Trophoblast cell (in vitro differentiated cells and primary cell): ENCODE data around the gene CASTOR1.
A peak's percentile ranks its signal among the peaks of the same experiment; 100 is the strongest.

Experiments
- DNase-seq, 2 donors: peaks; one replicate each; pipeline ENCODE4 v3.0.0-alpha.2; 2016
- H2AFZ ChIP-seq: 2 replicates; pipeline ENCODE4 v1.6.1; 2013; ENCODE audit warnings: low read length, moderate library complexity, mild to moderate bottlenecking; ENCODE audit not compliant: insufficient read depth, poor library complexity
- H2AK5ac ChIP-seq: 2 replicates; pipeline ENCODE4 v1.6.1; 2013; ENCODE audit warnings: mild to moderate bottlenecking, low read length
- H2BK120ac ChIP-seq: 2 replicates; pipeline ENCODE4 v1.6.1; 2013; ENCODE audit warnings: low read length, mild to moderate bottlenecking, moderate library complexity; ENCODE audit not compliant: insufficient read depth, poor library complexity
- H2BK12ac ChIP-seq: 2 replicates; pipeline ENCODE4 v1.6.1; 2013; ENCODE audit warnings: mild to moderate bottlenecking, low read length, moderate library complexity
- H2BK5ac ChIP-seq: 2 replicates; pipeline ENCODE4 v1.6.1; 2013; ENCODE audit warnings: low read length, low read depth, moderate library complexity, mild to moderate bottlenecking; ENCODE audit not compliant: poor library complexity
- H3K14ac ChIP-seq: 2 replicates; pipeline ENCODE4 v1.6.1; 2013; ENCODE audit warnings: mild to moderate bottlenecking, low read length
- H3K18ac ChIP-seq: 2 replicates; pipeline ENCODE4 v1.6.1; 2013; ENCODE audit warnings: mild to moderate bottlenecking, low read length
- H3K23ac ChIP-seq: 2 replicates; pipeline ENCODE4 v1.6.1; 2013; ENCODE audit warnings: low read length
- H3K27ac ChIP-seq: 2 replicates; pipeline ENCODE4 v1.5.1; 2013; ENCODE audit warnings: low read depth, mild to moderate bottlenecking, inconsistent platforms, low read length, moderate library complexity
- H3K27me3 ChIP-seq: 2 replicates; pipeline ENCODE4 v1.6.1; 2013; ENCODE audit warnings: inconsistent platforms, mild to moderate bottlenecking, low read length, moderate library complexity; ENCODE audit not compliant: insufficient read depth
- H3K36me3 ChIP-seq, 2 experiments: 1 replicate in 1 of 2; 2 replicates in 1 of 2; pipeline ENCODE4 v1.6.1; 2013; ENCODE audit warnings: low read length in 2 of 2, mild to moderate bottlenecking in 2 of 2, moderate library complexity in 1 of 2; ENCODE audit not compliant: insufficient read depth in 2 of 2, control insufficient read depth in 1 of 2
- H3K4ac ChIP-seq: 2 replicates; pipeline ENCODE4 v1.6.1; 2013; ENCODE audit warnings: low read depth, mild to moderate bottlenecking, low read length, moderate library complexity
- H3K4me1 ChIP-seq, 2 experiments: 1 replicate in 1 of 2; 2 replicates in 1 of 2; pipeline ENCODE4 v1.6.1; 2013; ENCODE audit warnings: low read length in 2 of 2, mild to moderate bottlenecking in 2 of 2, moderate library complexity in 1 of 2; ENCODE audit not compliant: insufficient read depth in 2 of 2, control insufficient read depth in 1 of 2
- H3K4me2 ChIP-seq: 2 replicates; pipeline ENCODE4 v1.6.1; 2013; ENCODE audit warnings: inconsistent platforms, mild to moderate bottlenecking, low read length, moderate library complexity
- H3K4me3 ChIP-seq: 2 replicates; pipeline ENCODE4 v1.5.1; 2013; ENCODE audit warnings: mild to moderate bottlenecking, low read depth, low read length, inconsistent platforms
- H3K79me1 ChIP-seq: one replicate; pipeline ENCODE4 v1.6.1; 2013; ENCODE audit warnings: low read length
- H3K79me2 ChIP-seq: 2 replicates; pipeline ENCODE4 v1.6.1; 2013; ENCODE audit warnings: low read length, mild to moderate bottlenecking; ENCODE audit not compliant: control insufficient read depth, insufficient read depth, poor library complexity
- H3K9ac ChIP-seq: 2 replicates; pipeline ENCODE4 v1.6.1; 2013; ENCODE audit warnings: mild to moderate bottlenecking, low read length
- H3K9me3 ChIP-seq: 2 replicates; pipeline ENCODE4 v1.6.1; 2013; ENCODE audit warnings: low read depth, mild to moderate bottlenecking, control low read depth, inconsistent platforms, low read length; ENCODE audit not compliant: insufficient read depth
- H4K12ac ChIP-seq: 2 replicates; pipeline ENCODE4 v1.6.1; 2013; ENCODE audit warnings: low read depth, mild to moderate bottlenecking, low read length, moderate library complexity
- H4K8ac ChIP-seq: 2 replicates; pipeline ENCODE4 v1.6.1; 2013; ENCODE audit warnings: low read depth, mild to moderate bottlenecking, low read length, moderate library complexity
- H4K91ac ChIP-seq: one replicate; pipeline ENCODE4 v1.6.1; 2013; ENCODE audit warnings: low read depth, mild to moderate bottlenecking, low read length, moderate library complexity
- WGBS: extraction: QIAGEN DNeasy Blood & Tissue Kit; methylation state at CpG from one replicate; pipeline ENCODE4 v1.1.7; 2013; ENCODE audit warnings: missing lambda C conversion rate; ENCODE audit not compliant: insufficient read length, insufficient coverage; ENCODE audit errors: extremely low coverage; 5-methylcytosine and 5-hydroxymethylcytosine counted together

CASTOR1 gene

DNA sequence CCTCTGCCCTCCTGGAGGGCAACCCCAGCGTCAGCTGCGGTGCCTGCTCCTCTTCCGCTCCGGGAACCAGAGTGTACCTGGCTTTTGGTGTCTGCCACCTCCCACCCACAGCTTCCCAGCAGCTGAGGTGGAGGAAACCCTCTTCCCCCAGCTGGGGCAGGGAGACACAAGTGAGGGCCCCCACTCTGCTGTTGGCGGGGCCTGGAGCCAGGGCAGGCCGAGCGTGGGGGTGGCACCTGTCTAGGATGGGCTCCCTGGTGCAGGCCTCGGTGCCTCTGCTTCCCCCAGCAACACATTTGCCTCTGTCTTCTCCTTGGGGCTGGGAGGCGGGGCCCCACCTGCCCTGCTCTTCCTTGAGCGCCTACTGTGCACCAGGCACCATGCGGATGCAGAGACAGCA lies 29.0 kb downstream of the CASTOR1 start:
- H2AFZ ChIP-seq: no peak overlapping the region
- H3K23ac ChIP-seq: no peak overlapping the region
- H3K4me3 ChIP-seq: no peak overlapping the region
- no peak overlapping the region for H3K27ac ChIP-seq
- H3K79me2 ChIP-seq: no peaks in the 10 kb centered on the region
- H3K9ac ChIP-seq: no peak overlapping the region
- H2BK12ac ChIP-seq: peak overlapping the region; percentile 19
- no peak overlapping the region for H4K12ac ChIP-seq
- H3K36me3 ChIP-seq: no peaks in the 10 kb centered on the region
- no peak overlapping the region for H3K4ac ChIP-seq
- DNase-seq: no peak
- H3K4me1 ChIP-seq: peaks cover 8 to 32% of the 10 kb centered on the region in 2 experiments
- peak overlapping the region; percentile 13 for H2AK5ac ChIP-seq
- no CpG with 5 or more reads among the region's 11 CpGs for WGBS
- H3K9me3 ChIP-seq: no peaks in the 10 kb centered on the region
- H2BK120ac ChIP-seq: no peak overlapping the region
- no peak overlapping the region for H4K8ac ChIP-seq
- peaks cover 8% of the 10 kb centered on the region for H3K79me1 ChIP-seq
- H3K18ac ChIP-seq: no peak overlapping the region
- no peaks in the 10 kb centered on the region for H3K27me3 ChIP-seq
- H2BK5ac ChIP-seq: no peak overlapping the region
- H3K14ac ChIP-seq: no peak overlapping the region
- peak overlapping the region; percentile 14 for H4K91ac ChIP-seq
- no peak overlapping the region for H3K4me2 ChIP-seq

DNA sequence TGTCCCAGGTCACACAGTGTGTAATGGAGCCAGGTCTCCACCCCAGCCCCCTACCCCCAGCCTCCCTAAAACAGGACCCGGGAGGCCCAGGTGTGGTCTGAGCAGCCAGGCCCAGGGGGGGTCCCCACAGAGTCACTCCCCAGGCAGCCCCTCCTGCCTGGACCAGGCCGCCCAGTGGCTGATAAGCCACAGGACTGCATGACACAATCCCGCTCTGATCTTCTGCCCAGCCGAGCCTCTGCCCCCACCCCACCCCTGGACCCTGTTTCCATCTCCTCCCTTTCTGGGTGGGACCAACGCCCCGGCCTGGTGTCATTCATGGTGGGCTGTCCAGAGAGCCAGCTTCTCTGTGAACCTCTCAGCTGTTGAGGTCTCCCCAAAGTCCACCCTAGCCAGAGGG lies 35.0 kb downstream of the CASTOR1 start:
- peaks cover 5% of the 10 kb centered on the region for H3K9me3 ChIP-seq
- H3K23ac ChIP-seq: no peak overlapping the region
- H4K12ac ChIP-seq: no peak overlapping the region
- H2BK5ac ChIP-seq: no peak overlapping the region
- no peak overlapping the region for H3K14ac ChIP-seq
- no peaks in the 10 kb centered on the region for H3K79me2 ChIP-seq
- H3K9ac ChIP-seq: no peak overlapping the region
- H3K4ac ChIP-seq: no peak overlapping the region
- no peak overlapping the region for H2BK120ac ChIP-seq
- no peaks in the 10 kb centered on the region for H3K36me3 ChIP-seq
- H3K79me1 ChIP-seq: peaks cover 3% of the 10 kb centered on the region
- H4K8ac ChIP-seq: no peak overlapping the region
- no peak overlapping the region for H2BK12ac ChIP-seq
- WGBS: no CpG with 5 or more reads among the region's 6 CpGs
- no peak overlapping the region for H3K4me2 ChIP-seq
- H3K18ac ChIP-seq: no peak overlapping the region
- H2AFZ ChIP-seq: no peak overlapping the region
- H2AK5ac ChIP-seq: peak overlapping the region; percentile 36
- peak overlapping the region; percentile 8 for H4K91ac ChIP-seq
- no peak overlapping the region for H3K4me3 ChIP-seq
- no peak overlapping the region for H3K27ac ChIP-seq
- H3K4me1 ChIP-seq: peaks cover 2 to 9% of the 10 kb centered on the region in 2 experiments
- no peaks in the 10 kb centered on the region for H3K27me3 ChIP-seq
- no peak for DNase-seq

DNA sequence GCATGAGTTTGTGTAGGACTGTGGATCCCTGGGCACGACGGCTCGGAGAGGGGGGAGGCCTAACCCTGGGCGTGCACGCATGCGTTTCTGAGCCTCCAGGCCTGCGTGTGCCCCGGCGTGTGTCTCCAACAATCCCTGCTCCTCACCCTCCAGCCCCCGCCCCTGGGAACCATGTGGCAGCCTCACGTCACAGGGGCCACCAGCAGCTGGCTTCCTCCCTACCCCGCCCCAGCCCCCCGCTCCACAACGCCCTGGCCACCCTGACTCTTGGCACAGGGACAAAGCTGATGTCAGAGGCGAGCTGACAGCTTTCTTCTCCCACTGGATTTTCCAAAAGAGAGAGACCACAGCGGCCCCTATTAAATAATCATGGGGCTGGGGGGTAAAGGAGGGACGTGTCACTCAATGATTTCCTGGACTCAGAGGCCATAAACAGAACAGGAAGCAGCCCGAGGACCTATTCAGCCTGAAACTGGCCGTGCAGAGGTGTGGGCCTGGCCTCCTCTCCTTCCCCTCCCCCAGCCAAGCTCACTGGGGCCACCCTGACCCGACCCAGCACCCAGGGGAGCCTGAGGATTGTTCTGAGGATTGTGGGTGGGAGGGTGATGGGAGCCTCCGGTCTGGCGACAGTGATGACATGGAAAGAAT lies 36.0 kb downstream of the CASTOR1 start:
- Histone ChIP-seq H3K79me2 (no peaks in the 10 kb centered on the region), H3K18ac (no peak overlapping the region)

DNA sequence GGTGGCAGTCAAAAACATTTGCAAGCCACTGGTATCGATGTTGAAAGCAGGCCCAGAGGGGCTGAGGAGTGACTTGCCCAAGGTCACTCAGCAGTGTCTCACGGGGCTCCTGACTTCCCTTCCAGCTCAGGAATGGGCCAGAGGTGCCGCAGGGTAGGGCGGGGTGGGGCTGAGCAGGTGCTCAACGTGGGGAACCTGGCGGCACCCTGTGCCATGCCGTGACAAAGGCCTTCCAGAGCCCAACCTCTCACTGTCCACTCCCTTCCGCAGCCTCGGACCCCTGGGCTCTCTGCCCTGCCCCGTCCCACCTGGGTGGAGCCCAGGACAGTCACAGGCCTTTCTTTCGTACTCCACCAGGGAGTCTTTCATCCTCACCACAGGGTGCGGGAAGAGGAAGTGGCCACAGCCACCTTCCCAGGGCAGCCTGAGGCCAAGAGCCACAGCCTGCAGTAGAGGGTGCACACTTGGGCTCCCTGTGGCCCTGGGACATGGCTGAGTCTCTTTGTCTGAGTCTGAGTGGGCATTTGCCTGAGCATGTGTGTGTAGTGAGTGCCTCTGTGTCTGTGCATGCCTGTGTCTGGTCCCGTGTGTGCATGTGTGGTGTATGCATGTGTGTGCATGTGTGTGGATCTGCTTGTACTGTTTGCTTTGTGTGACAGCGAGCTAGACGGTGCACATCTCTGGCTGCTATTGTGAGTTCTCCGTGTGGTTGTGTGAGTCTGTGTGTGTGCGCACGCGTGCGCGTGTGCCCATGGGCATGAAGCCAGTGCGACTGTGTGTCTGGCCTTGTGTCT lies 36.7 kb downstream of the CASTOR1 start:
- no peaks in the 10 kb centered on the region for H3K36me3 ChIP-seq
- no peaks in the 10 kb centered on the region for H3K79me1 ChIP-seq
- no peak overlapping the region for H3K18ac ChIP-seq
- no peak overlapping the region for H3K9ac ChIP-seq
- no peak overlapping the region for H3K4ac ChIP-seq
- DNase-seq: peak; percentile 28
- peak overlapping the region; percentile 0 for H2BK12ac ChIP-seq
- no peak overlapping the region for H4K12ac ChIP-seq
- H3K23ac ChIP-seq: no peak overlapping the region
- H2AK5ac ChIP-seq: no peak overlapping the region
- WGBS: no CpG with 5 or more reads among the region's 22 CpGs
- H3K4me2 ChIP-seq: no peak overlapping the region
- no peaks in the 10 kb centered on the region for H3K27me3 ChIP-seq
- peak overlapping the region; percentile 2 for H4K91ac ChIP-seq
- no peak overlapping the region for H3K14ac ChIP-seq
- H3K79me2 ChIP-seq: no peaks in the 10 kb centered on the region
- no peak overlapping the region for H2AFZ ChIP-seq
- no peak overlapping the region for H2BK120ac ChIP-seq
- no peak overlapping the region for H3K27ac ChIP-seq
- peaks cover 5% of the 10 kb centered on the region for H3K9me3 ChIP-seq
- H3K4me1 ChIP-seq: peaks cover 9 to 13% of the 10 kb centered on the region in 2 experiments
- no peak overlapping the region for H4K8ac ChIP-seq
- H2BK5ac ChIP-seq: no peak overlapping the region
- H3K4me3 ChIP-seq: no peak overlapping the region

More for the DNA sequence above, 36.0 kb downstream of the CASTOR1 start:
- Histone ChIP-seq H4K8ac (no peak overlapping the region), H3K36me3 (no peaks in the 10 kb centered on the region), H3K9ac (no peak overlapping the region), H3K4ac (no peak overlapping the region), H3K79me1 (peaks cover 3% of the 10 kb centered on the region), H3K4me3 (no peak overlapping the region), H2AFZ (no peak overlapping the region), H3K4me1 (peaks cover 9 to 16% of the 10 kb centered on the region in 2 experiments), H3K27ac (no peak overlapping the region), H3K4me2 (no peak overlapping the region), H2BK5ac (no peak overlapping the region), H3K23ac (no peak overlapping the region), H3K14ac (no peak overlapping the region), H4K12ac (no peak overlapping the region), H2BK12ac (peak overlapping the region; percentile 0), H2AK5ac (no peak overlapping the region), H3K27me3 (no peaks in the 10 kb centered on the region), H2BK120ac (no peak overlapping the region), H4K91ac (peak overlapping the region; percentile 2), H3K9me3 (peaks cover 5% of the 10 kb centered on the region)
- no CpG with 5 or more reads among the region's 22 CpGs for WGBS
- no peak for DNase-seq
